ENCODE data around the gene RBM20.

The RBM20 gene

GRCh38 chr10:110872984-110873923 is 229.1 kb downstream of the RBM20 start:
- DNase-seq: no peak

GRCh38 chr10:110873951-110874350 is 229.8 kb downstream of the RBM20 start:
- no peak for DNase-seq

- DNase-seq: no peak
Measured at GRCh38 chr10:110876000-110876399, 231.9 kb downstream of the RBM20 start.

- no peak for DNase-seq
Measured at GRCh38 chr10:110876788-110877187, 232.7 kb downstream of the RBM20 start.

GRCh38 chr10:110880012-110880411 is 235.9 kb downstream of the RBM20 start:
- DNase-seq: no peak

- no peak for DNase-seq
Measured at GRCh38 chr10:110881247-110881646, 237.1 kb downstream of the RBM20 start.

GRCh38 chr10:110881905-110882304 is 237.8 kb downstream of the RBM20 start:
- DNase-seq: no peak

- no peak for DNase-seq
Measured at GRCh38 chr10:110883924-110884323, 239.8 kb downstream of the RBM20 start.

- no peak for DNase-seq
Measured at GRCh38 chr10:110885932-110886674, 242.0 kb downstream of the RBM20 start.

GRCh38 chr10:110887560-110887959 is 243.4 kb downstream of the RBM20 start:
- DNase-seq: no peak
